LHCN-M2 (cell line): ENCODE data around the gene PCDH9. TPM values are rescaled to one million over a fixed set of nuclear protein-coding genes. Genes with fewer than 3 reads are reported as not detected.
"Not testable (repeated sequence)": the region's sequence is repeated elsewhere in the genome, so short reads cannot be mapped to it uniquely, and the experiment has no call there.

Experiments used
- DNase-seq: peaks from one replicate; pipeline ENCODE4 v3.0.0-alpha.2; 2012; ENCODE audit warnings: low read depth
- total RNA-seq: library from RNA; depleted of rRNA; stranded (reverse); fragments of >200 nt; gene quantifications from 2 replicates; pipeline ENCODE4 v1.2.3, GENCODE V29; 2014

The PCDH9 gene
- total RNA-seq, 1 experiment from 2014 or later, result 90.6 TPM

DNA sequence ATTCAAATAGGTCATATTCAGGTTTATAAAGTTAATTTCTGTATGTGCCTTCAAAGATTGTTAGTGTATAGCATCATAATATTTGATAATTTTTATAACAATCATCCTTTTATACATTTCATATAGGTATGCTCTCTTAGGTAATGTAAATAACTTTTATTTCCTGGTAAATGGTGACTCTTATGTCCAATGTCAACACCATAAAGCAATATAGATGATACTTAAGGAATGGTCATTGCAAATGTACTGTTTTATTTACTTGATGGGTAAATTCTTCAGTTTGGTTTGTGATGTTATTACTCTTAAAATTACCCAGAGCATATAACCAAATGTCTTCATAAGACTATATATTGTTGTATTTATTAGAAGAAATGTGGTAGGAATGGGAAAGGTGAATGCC, 928.7 kb downstream of the PCDH9 start:
- DNase-seq, result no peak

DNA sequence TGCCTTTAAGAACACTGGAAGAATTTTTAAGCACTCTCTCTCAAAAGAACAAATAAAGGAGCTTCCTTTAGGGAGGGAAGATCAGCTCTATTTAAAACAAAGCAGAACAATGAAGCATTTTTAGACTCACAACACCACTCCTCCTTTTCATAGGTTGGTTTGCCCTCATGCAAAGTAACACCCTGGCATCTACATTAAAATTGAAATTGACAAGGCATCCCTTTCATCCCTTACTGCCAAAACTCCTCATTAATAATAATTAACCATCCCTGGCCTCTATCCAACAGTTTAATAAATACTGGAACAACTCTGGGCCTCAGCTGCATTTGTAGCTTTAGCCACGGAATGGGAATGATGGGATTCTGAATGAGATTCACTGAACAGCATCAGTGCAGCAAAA, 929.1 kb downstream of the PCDH9 start:
- DNase-seq, result no peak

DNA sequence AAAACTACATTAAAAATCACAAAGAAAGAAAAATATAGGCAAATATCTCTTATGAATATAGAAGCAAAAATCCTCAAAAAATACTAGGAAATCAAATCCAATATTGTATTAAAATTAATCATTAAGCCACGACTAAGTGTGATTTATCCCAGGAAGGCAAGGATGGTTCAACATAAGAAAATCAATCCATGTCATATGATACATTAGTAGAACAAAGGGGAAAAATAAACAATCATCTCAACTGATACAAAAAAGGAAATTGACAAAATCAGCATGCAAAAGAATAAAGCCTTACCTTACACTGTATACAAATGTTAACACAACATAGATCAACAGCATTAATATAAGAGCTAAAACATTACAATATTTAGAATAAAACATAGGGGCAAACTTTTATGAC, 933.3 kb downstream of the PCDH9 start:
- DNase-seq, result no peak

DNA sequence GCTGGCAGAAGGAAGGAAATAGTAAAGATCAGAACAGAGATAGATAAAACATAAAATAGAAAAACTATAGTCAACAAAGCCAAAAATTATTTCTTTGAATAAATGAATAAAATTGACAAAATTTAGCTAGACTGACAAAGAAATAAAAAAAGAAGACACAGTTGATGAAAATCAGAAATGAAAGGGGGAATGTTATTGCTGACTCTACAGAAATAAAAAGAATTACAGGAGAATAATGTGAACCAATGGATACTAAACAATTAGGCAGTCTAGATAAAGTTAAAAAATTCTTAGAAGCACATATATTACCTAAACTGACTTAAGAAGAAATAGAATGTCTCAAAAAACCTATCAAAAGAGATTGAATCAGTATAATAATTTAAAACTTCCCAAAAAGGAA, 933.8 kb downstream of the PCDH9 start:
- DNase-seq, result no peak

DNA sequence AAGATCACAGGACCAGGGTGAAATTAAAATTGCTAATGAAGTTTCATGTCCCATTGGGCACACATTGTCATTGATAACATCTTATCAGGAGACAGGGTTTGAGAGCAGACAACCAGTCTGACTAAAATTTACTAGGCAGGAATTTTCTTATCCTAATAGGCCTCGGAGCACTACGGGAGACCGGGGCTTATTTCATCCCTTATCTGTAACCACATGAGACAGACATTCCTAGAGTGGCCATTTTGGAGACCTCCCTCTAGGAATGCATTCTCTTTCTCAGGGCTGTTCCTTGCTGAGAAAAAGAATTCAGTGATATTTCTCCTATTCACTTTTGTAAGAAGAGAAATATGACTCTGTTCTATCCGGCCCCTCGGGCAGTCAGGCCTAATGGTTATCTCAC, 943.3 kb downstream of the PCDH9 start:
- DNase-seq, result not testable (repeated sequence)

DNA sequence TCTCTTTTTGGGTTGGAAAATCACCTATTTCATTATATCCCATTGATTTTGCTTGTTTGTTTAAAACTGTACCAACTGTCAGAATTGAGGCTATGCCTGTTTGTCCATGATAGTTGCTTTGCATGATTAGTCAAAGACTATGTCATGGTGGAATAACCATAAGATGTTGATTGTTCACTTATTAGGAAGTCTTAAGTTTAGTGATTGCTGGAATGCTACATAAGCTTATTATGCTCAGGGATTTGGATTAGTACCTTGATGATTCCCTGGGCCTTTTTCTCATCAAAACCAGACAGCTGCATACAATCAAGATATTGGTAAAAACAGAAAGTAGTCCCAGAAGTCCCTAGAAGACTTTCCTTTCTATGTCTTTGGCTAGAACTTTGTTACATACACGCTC, 954.7 kb downstream of the PCDH9 start:
- no peak for DNase-seq

DNA sequence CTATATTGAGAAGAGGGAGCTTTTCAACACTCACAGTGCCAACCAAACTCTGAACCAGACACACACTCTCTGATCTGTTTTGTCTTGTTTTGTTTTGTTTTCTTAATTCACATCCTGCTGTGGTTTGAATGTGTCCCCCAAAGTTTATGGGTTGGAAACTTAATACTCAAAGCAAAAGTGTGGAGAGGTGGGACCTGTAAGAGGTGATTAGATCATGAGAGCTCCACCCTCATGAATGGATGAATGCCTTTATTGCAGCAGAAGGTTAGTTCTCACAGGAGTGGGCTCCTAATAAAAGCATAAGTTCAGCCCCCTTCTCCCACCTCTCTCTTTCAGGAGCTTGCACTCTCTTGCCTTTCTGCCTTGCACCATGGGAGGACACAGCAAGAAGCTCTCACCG, 957.1 kb downstream of the PCDH9 start:
- peak; percentile 3 for DNase-seq

DNA sequence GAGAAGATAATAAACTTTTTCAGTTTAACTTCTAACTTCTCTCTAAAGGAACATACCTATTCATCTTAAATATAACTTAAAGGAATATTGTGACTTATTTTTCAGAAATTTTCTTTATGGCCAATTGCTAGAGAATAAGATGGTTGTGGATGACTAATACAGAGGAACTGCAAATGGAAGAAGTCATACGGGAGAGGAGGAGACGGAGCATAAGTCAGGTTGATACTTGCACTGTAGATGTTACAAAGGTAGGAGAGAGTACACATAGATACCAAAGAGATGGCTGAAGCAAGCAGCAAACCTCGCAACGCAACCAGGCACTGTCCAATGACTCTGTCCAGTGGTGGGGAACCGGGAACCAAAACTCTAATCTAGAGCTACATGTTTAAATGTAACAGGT, 963.4 kb downstream of the PCDH9 start:
- no peak for DNase-seq

DNA sequence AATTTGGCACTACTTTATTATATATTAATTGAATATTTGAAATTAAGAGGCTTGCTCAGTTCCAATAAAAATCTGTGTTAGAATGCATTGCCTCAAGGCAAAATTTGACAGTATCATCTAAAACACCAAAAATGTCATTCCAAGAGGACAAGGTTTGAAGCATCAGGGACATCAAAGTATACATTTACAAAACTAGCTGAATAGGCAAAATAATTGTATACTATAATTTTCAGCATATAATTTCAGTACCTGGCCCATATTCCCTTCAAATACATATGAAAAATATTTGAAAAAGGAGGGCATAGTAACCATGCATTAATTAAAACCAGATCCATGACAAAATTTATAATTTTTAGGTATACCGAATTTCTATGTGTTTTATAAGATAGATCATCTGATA, 963.8 kb downstream of the PCDH9 start:
- DNase-seq, result no peak

DNA sequence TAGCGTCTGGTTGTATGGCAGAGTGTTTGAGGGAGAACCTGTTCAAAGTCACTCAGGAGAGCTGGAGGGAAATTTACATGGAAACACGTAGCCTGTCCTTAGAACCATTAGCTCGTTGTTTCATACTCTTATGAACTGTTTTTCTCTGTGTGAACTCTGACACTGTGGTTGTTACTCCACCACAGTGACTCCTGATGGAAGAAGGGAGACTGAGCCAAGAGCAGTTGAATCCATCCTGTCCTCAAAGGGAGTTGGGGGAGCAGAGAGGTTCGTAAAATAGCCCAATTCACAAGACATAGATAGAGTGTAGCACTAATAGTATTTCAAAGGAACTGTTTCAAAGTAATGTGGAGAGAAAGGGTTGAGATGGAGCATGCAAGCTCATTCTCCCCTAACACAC, 964.8 kb downstream of the PCDH9 start:
- DNase-seq, result no peak

DNA sequence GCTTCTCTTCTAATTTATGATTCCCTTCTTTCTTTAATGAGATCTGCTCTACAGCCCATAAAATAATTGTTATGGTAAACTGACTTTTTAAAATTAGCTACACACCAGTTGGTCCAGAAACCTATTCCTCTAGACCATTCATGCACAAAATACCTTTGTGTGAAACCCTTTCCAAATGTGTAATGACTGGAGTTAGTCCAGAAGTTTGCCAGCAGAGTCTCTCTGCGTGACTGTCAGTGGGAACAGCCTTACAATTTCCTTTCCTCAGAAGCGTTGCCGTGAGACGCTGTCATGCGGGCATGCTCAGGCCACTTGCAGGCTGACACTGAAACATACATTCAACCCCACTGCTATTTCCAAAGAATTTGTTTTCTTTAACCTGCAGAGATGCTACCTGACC, 965.2 kb downstream of the PCDH9 start:
- no peak for DNase-seq

DNA sequence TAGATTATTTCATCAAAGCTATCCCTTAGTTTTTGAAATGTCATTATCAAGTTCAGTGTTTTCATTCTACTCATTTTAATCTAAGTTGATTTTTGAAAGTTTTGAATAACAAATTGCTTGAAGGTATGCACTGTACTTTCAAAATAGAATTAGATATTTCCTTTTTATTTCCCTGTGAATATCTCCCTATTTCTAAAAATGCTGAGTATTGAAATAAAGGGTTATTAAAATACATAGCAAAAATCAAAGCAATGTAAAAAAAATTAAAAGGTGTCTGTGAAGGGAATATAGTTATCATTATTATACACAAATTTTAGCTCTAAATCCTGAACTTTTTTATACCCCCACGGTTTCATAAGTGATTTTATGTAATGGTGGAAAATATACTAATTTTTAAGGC, 967.8 kb downstream of the PCDH9 start:
- DNase-seq, result no peak

DNA sequence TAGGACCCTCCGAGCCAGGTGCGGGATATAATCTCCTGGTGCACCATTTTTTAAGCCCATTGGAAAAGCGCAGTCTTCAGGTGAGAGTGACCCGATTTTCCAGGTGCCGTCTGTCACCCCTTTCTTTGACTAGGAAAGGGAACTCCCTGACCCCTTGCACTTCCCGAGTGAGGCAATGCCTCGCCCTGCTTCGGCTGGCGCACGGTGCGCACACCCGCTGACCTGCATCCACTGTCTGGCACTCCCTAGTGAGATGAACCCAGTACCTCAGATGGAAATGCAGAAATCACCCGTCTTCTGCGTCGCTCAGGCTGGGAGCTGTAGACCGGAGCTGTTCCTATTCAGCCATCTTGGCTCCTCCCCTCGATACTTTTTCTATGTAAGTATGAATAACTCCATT, 970.7 kb downstream of the PCDH9 start:
- not testable (repeated sequence) for DNase-seq
